ENCODE measurements around the gene SEC14L3. TPM values are rescaled to one million over a fixed set of nuclear protein-coding genes. Genes with fewer than 3 reads are reported as not detected.

SEC14L3 gene
- total and polyA plus RNA-seq, 2 of the 13 experiments (the other 11 are each of a cell fraction or from before 2014, with no cell fraction given), result not detected

DNA sequence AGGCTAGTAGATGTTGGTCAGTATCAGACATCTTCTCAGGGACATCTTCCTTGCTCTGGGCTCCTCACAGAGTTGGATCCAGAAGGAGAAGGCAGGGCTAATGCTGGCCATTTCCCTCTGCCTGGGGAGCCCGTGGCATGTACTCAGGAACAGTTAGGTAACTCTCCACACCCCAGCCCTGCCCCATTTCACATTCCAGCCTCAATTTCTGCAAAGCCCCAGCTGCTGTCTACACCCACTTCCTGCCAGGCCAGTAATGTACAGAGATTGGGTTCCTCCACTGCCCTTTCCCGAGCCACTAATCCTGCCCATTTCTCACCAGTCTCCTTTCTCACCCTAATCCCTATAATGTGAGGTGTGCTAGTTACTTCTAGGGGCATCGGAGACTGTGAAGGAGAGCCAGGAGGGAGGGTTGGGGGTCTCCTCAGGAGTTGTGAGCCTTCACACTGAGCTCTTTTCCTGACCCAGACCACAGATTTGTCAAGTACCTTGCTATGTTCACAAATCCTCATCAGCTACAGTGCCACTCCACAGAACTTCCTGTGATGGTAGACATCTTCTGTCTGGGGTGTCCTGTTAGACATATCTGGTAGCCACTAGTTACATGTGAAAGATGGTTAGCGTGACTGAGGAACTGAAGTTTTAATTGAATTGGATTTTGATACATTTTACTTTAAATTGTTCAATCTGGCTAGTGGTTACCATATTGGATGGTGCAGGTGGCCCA, 1.3 kb upstream of the SEC14L3 start:
- intact Hi-C loops (cut with micrococcal nuclease; ENCODE audit: unreplicated experiment) (no loop called here), in situ Hi-C loops (cut with HindIII; ENCODE audit: extremely low pct_ligation_motif_present, low pct_unique_long_range_greater_than_20kb) (no loop called here)
- Histone ChIP-seq H3K9ac (ENCODE audit: insufficient read depth, low read depth, low read length) (no peak overlapping the region), H2AFZ (ENCODE audit: low read length) (no peak overlapping the region), H3K4me1 (ENCODE audit: insufficient read depth, low read length) (no peaks in the 10 kb centered on the region), H3K4me2 (ENCODE audit: low read depth, low read length) (no peak overlapping the region), H4K20me1 (ENCODE audit: insufficient read depth, low read length) (no peaks in the 10 kb centered on the region), H3K27ac (ENCODE audit: extremely low read length, insufficient read depth, low read length) (no peak overlapping the region), H3K79me2 (ENCODE audit: insufficient read depth, low read length) (no peaks in the 10 kb centered on the region), H3K27me3 (ENCODE audit: control insufficient read depth in 1 of 2, insufficient read depth in 2 of 2, low read length in 2 of 2) (peaks cover 1 to 30% of the 10 kb centered on the region in 2 experiments; a peak in 3 of 5 replicates), H3K4me3 (replicated peaks in 1 of 3; ENCODE audit: insufficient read depth in 1 of 3, low read depth in 2 of 3, low read length in 3 of 3) (no peak overlapping the region), H3K36me3 (replicated peaks in 1 of 2; ENCODE audit: control insufficient read depth in 1 of 2, insufficient read depth in 2 of 2, low read length in 2 of 2) (no peaks in the 10 kb centered on the region), H3K9me3 (ENCODE audit: low read length) (no peaks in the 10 kb centered on the region)
- FAIRE-seq (no peak), ATAC-seq (no peak), DNase-seq (ENCODE audit: low spot score) (no peak)
- ChIA-PET POLR2A (interaction anchor here (0.6 kb wide), 1 partner anchor 10 kb away, joined by 3 read pairs; no protein-coding TSS in a partner anchor), CTCF (ENCODE audit: low intra/inter-chr PET ratio, low total read pairs) (no interaction called here)
- WGBS (ENCODE audit: low lambda C conversion rate), result 23% methylated on average over 4 of the region's 4 CpGs
- BruUV-seq (replicated peaks), result no TSS peak
- TF ChIP-seq, protein P1, sequence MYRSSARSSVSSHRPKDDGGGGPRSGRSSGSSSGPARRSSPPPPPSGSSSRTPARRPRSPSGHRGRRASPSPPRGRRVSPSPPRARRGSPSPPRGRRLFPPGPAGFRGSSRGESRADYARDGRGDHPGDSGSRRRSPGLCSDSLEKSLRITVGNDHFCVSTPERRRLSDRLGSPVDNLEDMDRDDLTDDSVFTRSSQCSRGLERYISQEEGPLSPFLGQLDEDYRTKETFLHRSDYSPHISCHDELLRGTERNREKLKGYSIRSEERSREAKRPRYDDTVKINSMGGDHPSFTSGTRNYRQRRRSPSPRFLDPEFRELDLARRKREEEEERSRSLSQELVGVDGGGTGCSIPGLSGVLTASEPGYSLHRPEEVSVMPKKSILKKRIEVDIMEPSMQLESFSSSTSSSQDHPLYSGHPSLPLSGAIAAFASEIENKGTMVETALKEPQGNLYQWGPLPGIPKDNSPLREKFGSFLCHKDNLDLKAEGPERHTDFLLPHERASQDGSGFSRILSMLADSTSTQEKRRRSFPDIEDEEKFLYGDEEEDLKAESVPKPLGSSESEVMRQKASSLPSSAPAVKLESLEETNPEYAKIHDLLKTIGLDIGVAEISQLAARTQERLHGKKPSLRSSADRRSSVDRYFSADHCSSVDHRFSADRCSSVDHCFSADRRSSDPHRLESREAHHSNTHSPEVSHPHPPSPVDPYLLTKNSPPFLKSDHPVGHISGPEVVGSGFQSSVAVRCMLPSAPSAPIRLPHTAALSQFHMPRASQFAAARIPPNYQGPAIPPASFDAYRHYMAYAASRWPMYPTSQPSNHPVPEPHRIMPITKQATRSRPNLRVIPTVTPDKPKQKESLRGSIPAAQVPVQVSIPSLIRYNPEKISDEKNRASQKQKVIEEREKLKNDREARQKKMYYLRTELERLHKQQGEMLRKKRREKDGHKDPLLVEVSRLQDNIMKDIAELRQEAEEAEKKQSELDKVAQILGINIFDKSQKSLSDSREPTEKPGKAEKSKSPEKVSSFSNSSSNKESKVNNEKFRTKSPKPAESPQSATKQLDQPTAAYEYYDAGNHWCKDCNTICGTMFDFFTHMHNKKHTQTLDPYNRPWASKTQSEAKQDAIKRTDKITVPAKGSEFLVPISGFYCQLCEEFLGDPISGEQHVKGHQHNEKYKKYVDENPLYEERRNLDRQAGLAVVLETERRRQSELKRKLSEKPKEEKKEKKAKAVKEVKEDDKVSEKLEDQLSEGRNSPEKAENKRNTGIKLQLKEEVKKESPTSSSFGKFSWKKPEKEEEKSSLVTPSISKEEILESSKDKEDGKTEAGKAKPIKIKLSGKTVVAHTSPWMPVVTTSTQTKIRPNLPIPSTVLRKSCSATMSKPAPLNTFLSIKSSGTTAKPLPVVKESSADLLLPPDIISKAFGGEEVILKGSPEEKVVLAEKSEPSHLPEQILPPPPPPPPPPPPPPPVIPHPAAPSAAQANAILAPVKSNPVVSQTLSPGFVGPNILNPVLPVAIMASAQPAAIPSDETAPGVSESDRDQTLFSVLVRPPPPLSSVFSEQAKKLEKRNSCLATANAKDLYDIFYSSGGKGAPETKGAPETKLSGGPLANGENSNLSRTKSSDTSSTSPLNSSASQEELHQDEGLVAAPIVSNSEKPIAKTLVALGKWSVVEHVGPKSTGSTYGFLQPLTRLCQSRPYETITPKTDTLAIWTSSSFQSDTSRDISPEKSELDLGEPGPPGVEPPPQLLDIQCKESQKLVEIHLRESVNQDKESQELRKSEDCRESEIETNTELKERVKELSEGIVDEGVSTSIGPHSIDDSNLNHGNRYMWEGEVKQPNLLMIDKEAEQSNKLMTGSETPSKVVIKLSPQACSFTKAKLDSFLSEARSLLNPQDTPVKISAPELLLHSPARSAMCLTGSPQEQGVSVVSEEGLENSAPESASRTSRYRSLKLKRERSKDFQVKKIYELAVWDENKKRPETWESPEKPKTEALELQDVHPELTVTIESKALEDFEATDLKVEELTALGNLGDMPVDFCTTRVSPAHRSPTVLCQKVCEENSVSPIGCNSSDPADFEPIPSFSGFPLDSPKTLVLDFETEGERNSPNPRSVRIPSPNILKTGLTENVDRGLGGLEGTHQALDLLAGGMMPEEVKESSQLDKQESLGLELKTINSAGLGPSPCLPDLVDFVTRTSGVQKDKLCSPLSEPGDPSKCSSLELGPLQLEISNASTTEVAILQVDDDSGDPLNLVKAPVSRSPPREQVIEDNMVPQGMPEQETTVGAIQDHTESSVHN (CRISPR knock-in tag; IDR thresholded peaks at IDR 0.05), result no peak
- TF ChIP-seq HHEX (CRISPR knock-in tag; IDR thresholded peaks at IDR 0.05) (no peak), KLF16 (CRISPR knock-in tag; IDR thresholded peaks at IDR 0.05) (no peak), ZBTB1 (CRISPR knock-in tag; IDR thresholded peaks at IDR 0.05; ENCODE audit: borderline replicate concordance) (no peak), SKI (IDR thresholded peaks at IDR 0.05; ENCODE audit: partially characterized antibody) (no peak), ZFP36L1 (CRISPR knock-in tag; IDR thresholded peaks at IDR 0.05) (no peak), ZMYM2 (CRISPR knock-in tag; IDR thresholded peaks at IDR 0.05) (no peak), FOXA1 (IDR thresholded peaks at IDR 0.05) (no peak), FOXA1 (CRISPR knock-in tag; IDR thresholded peaks at IDR 0.05) (no peak)
- TF ChIP-seq, protein P2, sequence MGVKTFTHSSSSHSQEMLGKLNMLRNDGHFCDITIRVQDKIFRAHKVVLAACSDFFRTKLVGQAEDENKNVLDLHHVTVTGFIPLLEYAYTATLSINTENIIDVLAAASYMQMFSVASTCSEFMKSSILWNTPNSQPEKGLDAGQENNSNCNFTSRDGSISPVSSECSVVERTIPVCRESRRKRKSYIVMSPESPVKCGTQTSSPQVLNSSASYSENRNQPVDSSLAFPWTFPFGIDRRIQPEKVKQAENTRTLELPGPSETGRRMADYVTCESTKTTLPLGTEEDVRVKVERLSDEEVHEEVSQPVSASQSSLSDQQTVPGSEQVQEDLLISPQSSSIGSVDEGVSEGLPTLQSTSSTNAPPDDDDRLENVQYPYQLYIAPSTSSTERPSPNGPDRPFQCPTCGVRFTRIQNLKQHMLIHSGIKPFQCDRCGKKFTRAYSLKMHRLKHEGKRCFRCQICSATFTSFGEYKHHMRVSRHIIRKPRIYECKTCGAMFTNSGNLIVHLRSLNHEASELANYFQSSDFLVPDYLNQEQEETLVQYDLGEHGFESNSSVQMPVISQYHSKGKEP (CRISPR knock-in tag; IDR thresholded peaks at IDR 0.05), result no peak
- TF ChIP-seq, protein P3, sequence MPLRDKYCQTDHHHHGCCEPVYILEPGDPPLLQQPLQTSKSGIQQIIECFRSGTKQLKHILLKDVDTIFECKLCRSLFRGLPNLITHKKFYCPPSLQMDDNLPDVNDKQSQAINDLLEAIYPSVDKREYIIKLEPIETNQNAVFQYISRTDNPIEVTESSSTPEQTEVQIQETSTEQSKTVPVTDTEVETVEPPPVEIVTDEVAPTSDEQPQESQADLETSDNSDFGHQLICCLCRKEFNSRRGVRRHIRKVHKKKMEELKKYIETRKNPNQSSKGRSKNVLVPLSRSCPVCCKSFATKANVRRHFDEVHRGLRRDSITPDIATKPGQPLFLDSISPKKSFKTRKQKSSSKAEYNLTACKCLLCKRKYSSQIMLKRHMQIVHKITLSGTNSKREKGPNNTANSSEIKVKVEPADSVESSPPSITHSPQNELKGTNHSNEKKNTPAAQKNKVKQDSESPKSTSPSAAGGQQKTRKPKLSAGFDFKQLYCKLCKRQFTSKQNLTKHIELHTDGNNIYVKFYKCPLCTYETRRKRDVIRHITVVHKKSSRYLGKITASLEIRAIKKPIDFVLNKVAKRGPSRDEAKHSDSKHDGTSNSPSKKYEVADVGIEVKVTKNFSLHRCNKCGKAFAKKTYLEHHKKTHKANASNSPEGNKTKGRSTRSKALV (CRISPR knock-in tag; IDR thresholded peaks at IDR 0.05), result no peak
- TF ChIP-seq, protein P4, sequence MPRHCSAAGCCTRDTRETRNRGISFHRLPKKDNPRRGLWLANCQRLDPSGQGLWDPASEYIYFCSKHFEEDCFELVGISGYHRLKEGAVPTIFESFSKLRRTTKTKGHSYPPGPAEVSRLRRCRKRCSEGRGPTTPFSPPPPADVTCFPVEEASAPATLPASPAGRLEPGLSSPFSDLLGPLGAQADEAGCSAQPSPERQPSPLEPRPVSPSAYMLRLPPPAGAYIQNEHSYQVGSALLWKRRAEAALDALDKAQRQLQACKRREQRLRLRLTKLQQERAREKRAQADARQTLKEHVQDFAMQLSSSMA (CRISPR knock-in tag; IDR thresholded peaks at IDR 0.05), result no peak

All from HepG2 (cell line).